HT-29 (cell line): ENCODE results near the gene KLK3. TPM values are rescaled to one million over a fixed set of nuclear protein-coding genes. Genes with fewer than 3 reads are reported as not detected.

ENCODE experiments used
- DNase-seq: peaks from one replicate; pipeline ENCODE4 v3.0.0-alpha.2; 2015; ENCODE audit warnings: low spot score
- total RNA-seq: library from RNA; depleted of rRNA; stranded (reverse); fragments of >200 nt; shearing (Covaris generic); gene quantifications from 2 replicates; pipeline ENCODE4 v1.2.3, GENCODE V29; 2014

The KLK3 gene
- total RNA-seq, 1 experiment from 2014 or later, result not detected

DNA sequence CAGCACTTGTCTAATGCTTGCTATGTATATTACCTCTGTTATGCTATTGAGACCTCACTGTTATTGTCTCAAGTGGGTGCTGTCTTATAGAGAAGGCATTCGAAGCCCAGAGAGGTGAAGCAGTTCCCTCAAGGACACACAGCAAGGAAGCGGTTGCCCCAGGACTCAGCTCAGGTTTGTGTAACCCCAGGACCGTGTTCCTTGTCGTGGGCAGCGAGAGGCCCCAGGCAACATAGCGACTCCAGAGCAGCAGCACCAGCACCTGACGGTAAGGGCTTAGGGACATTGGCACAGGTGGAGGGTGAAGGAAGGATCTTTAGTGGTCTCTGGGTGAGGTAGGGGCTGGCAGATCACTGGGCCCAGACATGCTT is 23.7 kb upstream of the KLK3 start:
- no peak for DNase-seq

- DNase-seq, result no peak
These were observed 22.0 kb upstream of the KLK3 start for GRCh38 chr19:50832666-50833065.

DNA sequence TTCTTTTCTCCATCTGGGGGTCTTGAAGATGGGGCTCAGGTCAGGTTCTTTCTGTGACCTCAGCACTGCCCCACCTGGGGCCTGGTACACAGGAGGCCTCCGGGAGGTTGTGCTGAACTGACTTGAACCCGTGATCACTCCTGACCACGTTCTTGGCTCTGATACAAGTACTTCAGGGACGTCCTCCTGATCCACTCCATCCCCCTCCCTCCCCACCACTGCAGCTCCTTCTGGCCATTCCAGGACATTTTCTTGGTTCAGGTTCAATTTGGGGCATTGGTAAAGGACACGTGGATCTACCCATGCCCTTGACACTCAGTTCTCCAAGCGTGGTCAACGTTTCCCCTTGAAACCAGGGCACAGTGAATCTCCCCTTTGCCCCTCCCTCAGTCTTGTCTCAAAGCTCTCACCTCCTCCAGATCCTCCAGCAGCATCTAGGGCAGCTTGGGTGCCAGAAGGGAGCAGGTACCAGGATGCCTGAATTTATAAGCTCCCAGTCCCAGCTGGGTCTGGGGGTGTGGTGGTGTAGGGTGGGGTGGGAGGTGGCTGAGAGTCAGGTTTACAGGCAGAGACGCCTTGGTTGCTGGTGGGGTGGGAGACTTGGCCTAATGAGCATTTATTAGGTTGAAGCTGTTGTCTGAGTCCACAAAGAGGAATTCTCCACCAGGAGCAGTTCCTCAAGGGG is 21.5 kb upstream of the KLK3 start, which contains the start of gene KLK15:
TSS of gene KLK15 (minus strand) at position 458 of the 685 bp plus-strand sequence. CDS start 2,082 bp downstream, outside the sequence.
- no peak for DNase-seq

- no peak for DNase-seq
These were observed 20.9 kb upstream of the KLK3 start for GRCh38 chr19:50833802-50834167.

DNA sequence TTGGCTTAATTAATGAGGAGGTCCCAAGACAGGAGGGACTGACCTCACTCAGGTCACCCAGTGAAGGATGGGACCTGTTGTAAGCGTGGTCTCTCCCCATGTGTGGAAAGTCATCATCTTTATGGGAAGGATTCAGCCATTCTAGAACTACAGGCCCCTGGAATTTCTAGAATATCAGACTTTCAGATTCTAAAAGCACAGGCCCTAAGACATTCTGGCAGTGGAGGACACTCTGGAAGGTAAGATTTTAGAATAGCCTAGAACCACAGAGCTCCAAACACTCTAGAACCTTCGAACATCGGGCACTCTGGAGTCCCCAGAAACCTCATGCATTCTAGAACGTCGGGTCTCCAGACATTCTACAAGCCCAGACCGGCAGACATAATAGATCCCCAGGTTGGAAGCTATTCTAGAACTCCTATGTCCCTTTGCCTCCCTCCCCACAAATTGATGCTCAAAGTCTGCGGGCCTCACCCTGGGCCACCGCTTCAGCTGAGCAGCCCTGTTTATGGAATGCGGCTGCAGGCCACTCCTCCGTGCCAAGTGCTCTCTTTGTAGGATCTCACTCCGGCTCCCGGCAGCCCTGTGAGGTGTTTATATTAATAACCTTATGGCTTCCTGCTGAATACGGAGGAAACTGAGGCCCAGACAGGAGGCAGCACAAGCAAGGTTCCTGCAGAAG is 19.5 kb upstream of the KLK3 start:
- DNase-seq, result peak; percentile 72

DNA sequence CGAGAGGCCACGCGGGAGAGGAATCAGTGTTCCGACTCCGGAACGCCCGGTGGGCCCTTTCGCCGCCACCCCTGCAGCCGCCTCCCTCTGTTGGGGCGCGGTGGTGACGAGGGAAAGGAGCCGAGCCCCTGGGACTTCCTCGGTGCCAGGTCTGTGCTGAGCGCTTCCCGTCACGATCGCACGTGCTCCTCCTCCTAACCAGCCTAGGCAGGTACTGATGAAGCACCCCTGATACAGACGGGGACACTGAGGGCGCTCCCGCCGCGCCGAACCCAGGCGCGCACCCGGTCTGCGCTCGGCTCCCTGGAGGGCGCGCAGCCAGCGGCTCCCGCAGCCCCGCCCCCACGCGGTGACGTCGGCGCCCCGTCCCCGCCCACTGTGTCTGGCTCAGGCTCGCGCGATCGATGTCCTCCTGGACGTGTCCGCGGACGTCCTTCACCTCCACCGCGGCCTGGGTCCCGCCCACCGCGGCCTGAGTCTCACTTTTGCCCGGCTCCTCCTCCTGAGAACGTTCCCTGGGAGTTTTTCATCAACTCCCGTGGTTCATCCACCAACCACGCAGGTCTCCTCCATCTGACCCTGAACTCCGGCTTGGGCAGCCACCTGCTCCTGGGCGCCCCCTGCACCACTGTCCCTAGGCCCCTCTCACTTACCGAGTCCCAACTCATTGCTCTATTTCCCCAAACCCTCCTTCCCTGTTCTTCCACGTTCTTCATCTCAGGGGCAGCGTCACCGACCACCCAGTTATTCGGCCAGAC is 18.8 kb upstream of the KLK3 start:
- DNase-seq, result peak; percentile 92

GRCh38 chr19:50836543-50837195 is 18.0 kb upstream of the KLK3 start:
- DNase-seq, result no peak

DNA sequence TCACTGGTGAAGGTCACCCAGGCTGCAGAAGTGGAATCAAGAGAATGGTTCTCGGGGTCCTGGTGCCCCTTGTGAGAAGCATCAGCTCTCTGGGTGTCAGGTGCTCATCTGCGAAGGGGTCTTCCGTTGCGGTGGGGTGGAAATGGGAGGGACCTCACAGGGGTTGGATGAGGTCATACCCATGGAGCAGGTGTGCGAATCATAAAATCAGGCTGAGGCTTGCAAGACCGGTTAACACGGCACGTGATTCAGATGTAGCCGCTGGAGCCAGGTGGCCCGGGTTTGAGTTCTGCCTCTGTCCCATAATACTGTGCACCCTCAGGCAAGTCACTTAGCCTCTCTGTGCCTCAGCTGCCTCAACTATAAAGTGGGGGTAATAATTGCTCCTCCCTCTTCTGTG is 17.4 kb upstream of the KLK3 start:
- DNase-seq, result no peak

DNA sequence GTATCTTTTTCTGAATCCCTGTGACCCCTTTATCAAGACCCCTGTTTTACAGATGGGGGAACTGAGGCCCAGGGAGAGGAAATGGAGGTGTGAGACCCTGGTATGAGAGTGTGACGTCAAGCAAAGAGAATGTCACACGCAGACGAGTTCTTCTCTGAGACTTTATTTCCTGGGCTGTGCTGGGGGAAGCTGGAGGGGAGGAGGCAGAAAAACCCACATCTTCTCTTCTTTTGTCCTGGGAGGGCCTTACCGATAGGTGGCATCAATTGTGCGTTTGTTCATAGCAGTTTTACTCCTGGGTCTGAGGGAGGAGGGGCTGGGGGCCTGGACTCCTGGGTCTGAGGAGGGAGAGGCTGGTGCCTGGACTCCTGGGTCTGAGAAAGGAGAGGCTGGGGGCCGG is 16.5 kb upstream of the KLK3 start:
- peak; percentile 38 for DNase-seq

DNA sequence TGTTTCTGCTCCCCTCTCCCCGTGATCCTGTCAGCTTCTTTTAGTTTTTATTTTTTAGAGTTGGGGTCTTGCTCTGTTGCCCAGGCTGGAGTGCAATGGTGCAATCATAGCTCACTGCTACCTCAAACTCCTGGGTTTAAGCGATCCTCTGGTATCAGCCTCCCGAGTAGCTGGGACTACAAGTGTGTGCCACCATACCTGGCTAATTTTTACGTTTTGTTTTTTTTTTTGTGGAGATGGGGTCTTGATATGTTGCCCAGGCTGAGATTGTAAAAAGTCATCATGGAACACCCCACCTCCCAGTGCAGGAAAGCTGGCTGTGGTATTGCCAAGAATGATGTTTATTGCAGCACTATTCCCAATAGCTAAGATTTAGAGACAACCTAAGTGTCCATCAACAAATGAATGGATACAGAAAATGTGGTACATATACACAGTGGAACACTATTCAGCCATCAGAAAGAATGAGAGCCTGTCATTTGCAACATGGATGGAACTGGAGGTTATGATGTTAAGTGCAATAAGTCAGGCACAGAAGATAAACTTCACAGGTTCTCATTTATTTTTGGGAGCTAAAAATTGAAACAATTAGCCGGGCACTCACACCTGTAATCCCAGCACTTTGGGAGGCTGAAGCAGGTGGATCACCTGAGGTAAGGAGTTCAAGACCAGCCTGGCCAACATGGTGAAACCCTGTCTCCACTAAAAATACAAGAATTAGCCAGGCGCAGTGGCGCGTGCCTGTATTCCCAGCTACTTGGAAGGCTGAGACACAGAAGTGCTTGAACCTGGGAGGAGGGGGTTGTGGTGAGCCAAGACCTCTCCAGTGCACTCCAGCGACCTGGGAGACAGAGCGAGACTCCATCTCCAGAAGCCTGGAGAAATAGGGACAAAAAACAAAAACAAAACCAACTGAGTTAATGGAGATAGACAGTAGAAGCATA is 14.7 kb upstream of the KLK3 start:
- DNase-seq, result no peak

DNA sequence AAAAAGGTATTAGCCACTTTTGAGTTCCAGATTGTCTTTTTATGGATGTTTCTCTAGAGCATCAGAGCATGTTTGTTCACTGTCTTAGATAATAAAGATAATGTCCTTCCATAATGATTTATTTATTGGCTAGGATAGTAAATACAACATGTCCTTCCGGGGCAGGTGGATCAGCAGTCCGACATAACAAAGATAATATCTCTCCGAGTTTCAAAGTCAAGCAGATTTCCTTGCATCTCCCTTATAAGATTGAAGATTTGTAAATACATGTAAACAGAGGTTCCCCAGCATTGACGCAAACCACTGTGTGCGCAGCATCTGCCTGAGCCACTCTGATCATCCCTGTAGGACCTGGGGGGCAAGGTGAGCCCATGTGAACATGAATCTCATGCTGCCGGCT is 12.6 kb upstream of the KLK3 start:
- DNase-seq, result no peak

- no peak for DNase-seq
These were observed 11.5 kb upstream of the KLK3 start for GRCh38 chr19:50843205-50843604.

- DNase-seq, result no peak
These were observed 11.0 kb upstream of the KLK3 start for GRCh38 chr19:50843701-50844221.

DNA sequence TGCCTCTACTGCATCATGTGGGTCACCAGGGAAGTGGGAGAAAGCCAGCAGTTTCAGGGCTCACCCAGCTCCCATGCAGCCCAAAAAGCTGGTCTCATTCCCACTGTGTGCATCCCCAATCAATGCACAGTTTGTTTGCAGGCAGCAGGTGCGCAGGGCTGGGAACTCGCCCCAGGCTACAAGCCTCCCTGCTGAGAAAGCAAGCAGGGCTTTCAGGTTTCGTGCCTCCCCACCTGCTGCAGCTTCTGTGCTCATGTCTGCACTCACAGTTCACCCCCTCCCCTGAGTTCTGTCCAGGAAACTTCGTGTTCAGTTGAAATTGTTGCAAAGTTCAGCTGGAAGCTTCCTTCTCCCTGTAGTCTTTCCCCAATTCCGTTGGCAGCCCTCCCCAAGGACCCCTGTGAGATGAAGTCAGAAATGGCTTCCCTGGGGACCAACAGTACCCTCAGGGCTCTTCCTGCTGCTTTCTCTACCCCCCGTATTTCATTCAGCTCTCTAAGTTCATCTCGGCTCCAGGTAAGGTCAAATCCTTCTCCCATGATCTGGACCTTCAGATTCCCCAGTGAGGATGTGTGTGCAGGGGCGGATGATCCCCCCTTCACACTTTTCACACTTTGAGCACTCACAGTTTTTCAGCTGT is 10.3 kb upstream of the KLK3 start:
- DNase-seq, result no peak

DNA sequence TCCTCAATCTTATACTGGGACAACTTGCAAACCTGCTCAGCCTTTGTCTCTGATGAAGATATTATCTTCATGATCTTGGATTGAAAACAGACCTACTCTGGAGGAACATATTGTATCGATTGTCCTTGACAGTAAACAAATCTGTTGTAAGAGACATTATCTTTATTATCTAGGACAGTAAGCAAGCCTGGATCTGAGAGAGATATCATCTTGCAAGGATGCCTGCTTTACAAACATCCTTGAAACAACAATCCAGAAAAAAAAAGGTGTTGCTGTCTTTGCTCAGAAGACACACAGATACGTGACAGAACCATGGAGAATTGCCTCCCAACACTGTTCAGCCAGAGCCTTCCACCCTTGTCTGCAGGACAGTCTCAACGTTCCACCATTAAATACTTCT is 4.0 kb upstream of the KLK3 start:
- no peak for DNase-seq

GRCh38 chr19:50851620-50852019 is 3.1 kb upstream of the KLK3 start:
- DNase-seq, result no peak

DNA sequence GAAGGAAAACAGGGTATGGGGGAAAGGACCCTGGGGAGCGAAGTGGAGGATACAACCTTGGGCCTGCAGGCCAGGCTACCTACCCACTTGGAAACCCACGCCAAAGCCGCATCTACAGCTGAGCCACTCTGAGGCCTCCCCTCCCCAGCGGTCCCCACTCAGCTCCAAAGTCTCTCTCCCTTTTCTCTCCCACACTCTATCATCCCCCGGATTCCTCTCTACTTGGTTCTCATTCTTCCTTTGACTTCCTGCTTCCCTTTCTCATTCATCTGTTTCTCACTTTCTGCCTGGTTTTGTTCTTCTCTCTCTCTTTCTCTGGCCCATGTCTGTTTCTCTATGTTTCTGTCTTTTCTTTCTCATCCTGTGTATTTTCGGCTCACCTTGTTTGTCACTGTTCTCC is 2.7 kb downstream of the KLK3 start:
- DNase-seq, result no peak

GRCh38 chr19:50858886-50859285 is 4.2 kb downstream of the KLK3 start:
- peak; percentile 53 for DNase-seq

DNA sequence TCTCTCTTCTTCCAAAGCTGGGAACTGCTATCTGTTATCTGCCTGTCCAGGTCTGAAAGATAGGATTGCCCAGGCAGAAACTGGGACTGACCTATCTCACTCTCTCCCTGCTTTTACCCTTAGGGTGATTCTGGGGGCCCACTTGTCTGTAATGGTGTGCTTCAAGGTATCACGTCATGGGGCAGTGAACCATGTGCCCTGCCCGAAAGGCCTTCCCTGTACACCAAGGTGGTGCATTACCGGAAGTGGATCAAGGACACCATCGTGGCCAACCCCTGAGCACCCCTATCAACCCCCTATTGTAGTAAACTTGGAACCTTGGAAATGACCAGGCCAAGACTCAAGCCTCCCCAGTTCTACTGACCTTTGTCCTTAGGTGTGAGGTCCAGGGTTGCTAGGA is 5.1 kb downstream of the KLK3 start:
- DNase-seq, result no peak

GRCh38 chr19:50861010-50861409 is 6.3 kb downstream of the KLK3 start:
- no peak for DNase-seq
